ENCODE measurements around the gene CDCP1. TPM values are rescaled to one million over a fixed set of nuclear protein-coding genes. Genes with fewer than 3 reads are reported as not detected.

CDCP1 gene
- total RNA-seq, 4 donors from 2014 or later: 0.12 to 0.82 (median 0.49) TPM

- TF ChIP-seq CTCF (IDR thresholded peaks at IDR 0.05 in 4 of 5, conservative IDR thresholded peaks at IDR 0.05 in 1 of 5) (no peak), POLR2A (IDR thresholded peaks at IDR 0.05) (no peak)
- Histone ChIP-seq H3K4me1 (peaks cover 8 to 29% of the 10 kb centered on the region in 2 donors), H3K36me3 (no peaks in the 10 kb centered on the region), H3K4me3 (no peak overlapping the region), H3K27me3 (no peaks in the 10 kb centered on the region), H3K27ac (no peak overlapping the region), H3K9me3 (no peaks in the 10 kb centered on the region)
- intact Hi-C loops (cut with DNase I; ENCODE audit: low total_unique reads) (loop anchor here (5.0 kb wide), 1 partner anchor 38 kb away; no protein-coding TSS in a partner anchor), in situ Hi-C loops (cut with MboI; ENCODE audit: low sequenced_read_pairs in 4 of 4) (no loop called here)
- DNase-seq (no peak), ATAC-seq (no peak)
Observed at GRCh38 chr3:45165497-45166283, 19.5 kb upstream of the CDCP1 start.

GRCh38 chr3:45164056-45164455, 17.9 kb upstream of the CDCP1 start:
- peak; percentile 78 to 85 for ATAC-seq
- H3K27ac ChIP-seq: peak overlapping the region in 3 of 4 donors; percentile 31 to 69 (median 45)
- no peaks in the 10 kb centered on the region for H3K9me3 ChIP-seq
- intact Hi-C loops (cut with DNase I; ENCODE audit: low total_unique reads): no loop called here
- peaks cover 0 to 17% of the 10 kb centered on the region in 2 donors for H3K4me1 ChIP-seq
- H3K27me3 ChIP-seq: no peaks in the 10 kb centered on the region
- peak in 1 of 2 donors; percentile 82 for DNase-seq
- TF ChIP-seq CTCF (IDR thresholded peaks at IDR 0.05 in 4 of 5, conservative IDR thresholded peaks at IDR 0.05 in 1 of 5) (no peak), POLR2A (IDR thresholded peaks at IDR 0.05) (no peak)
- H3K4me3 ChIP-seq: no peak overlapping the region
- no peaks in the 10 kb centered on the region for H3K36me3 ChIP-seq
- in situ Hi-C loops (cut with MboI; ENCODE audit: low sequenced_read_pairs in 4 of 4): no loop called here

- in situ Hi-C loops (cut with MboI; ENCODE audit: low sequenced_read_pairs in 4 of 4) (no loop called here), intact Hi-C loops (cut with DNase I; ENCODE audit: low total_unique reads) (no loop called here)
- no peaks in the 10 kb centered on the region for H3K36me3 ChIP-seq
- H3K27me3 ChIP-seq: no peaks in the 10 kb centered on the region
- no peak overlapping the region for H3K4me3 ChIP-seq
- ATAC-seq (no peak), DNase-seq (no peak)
- no peaks in the 10 kb centered on the region for H3K9me3 ChIP-seq
- no peak for TF ChIP-seq POLR2A (IDR thresholded peaks at IDR 0.05)
- H3K27ac ChIP-seq: peak overlapping the region in 2 of 4 donors; percentile 45 to 69
- H3K4me1 ChIP-seq: peaks cover 0 to 17% of the 10 kb centered on the region in 2 donors
Observed at GRCh38 chr3:45163481-45163880, 17.3 kb upstream of the CDCP1 start.

GRCh38 chr3:45154641-45155147, 8.5 kb upstream of the CDCP1 start:
- H3K9me3 ChIP-seq: no peaks in the 10 kb centered on the region
- no peaks in the 10 kb centered on the region for H3K4me1 ChIP-seq
- H3K27ac ChIP-seq: no peak overlapping the region
- in situ Hi-C loops (cut with MboI; ENCODE audit: low sequenced_read_pairs in 4 of 4) (no loop called here), intact Hi-C loops (cut with DNase I; ENCODE audit: low total_unique reads) (no loop called here)
- no peak for ATAC-seq
- TF ChIP-seq POLR2A (IDR thresholded peaks at IDR 0.05): no peak
- no peak for TF ChIP-seq CTCF (IDR thresholded peaks at IDR 0.05 in 4 of 5, conservative IDR thresholded peaks at IDR 0.05 in 1 of 5)
- no peak overlapping the region for H3K4me3 ChIP-seq
- H3K27me3 ChIP-seq: no peaks in the 10 kb centered on the region
- no peaks in the 10 kb centered on the region for H3K36me3 ChIP-seq
- DNase-seq: no peak

- H3K27ac ChIP-seq: no peak overlapping the region
- TF ChIP-seq CTCF (IDR thresholded peaks at IDR 0.05 in 4 of 5, conservative IDR thresholded peaks at IDR 0.05 in 1 of 5) (no peak), POLR2A (IDR thresholded peaks at IDR 0.05) (no peak)
Observed at GRCh38 chr3:45153658-45154437, 7.7 kb upstream of the CDCP1 start.

More at GRCh38 chr3:45153658-45154437, 7.7 kb upstream of the CDCP1 start:
- in situ Hi-C loops (cut with MboI; ENCODE audit: low sequenced_read_pairs in 4 of 4) (no loop called here), intact Hi-C loops (cut with DNase I; ENCODE audit: low total_unique reads) (no loop called here)
- Histone ChIP-seq H3K4me3 (no peak overlapping the region), H3K36me3 (no peaks in the 10 kb centered on the region), H3K4me1 (no peaks in the 10 kb centered on the region), H3K27me3 (no peaks in the 10 kb centered on the region), H3K9me3 (no peaks in the 10 kb centered on the region)
- DNase-seq (no peak), ATAC-seq (no peak)

Measured in gastrocnemius medialis (tissue), 4 donors.